ENCODE data around the gene POMT2.
"Not testable (repeated sequence)": the region's sequence is repeated elsewhere in the genome, so short reads cannot be mapped to it uniquely, and the experiment has no call there.

The POMT2 gene

DNA sequence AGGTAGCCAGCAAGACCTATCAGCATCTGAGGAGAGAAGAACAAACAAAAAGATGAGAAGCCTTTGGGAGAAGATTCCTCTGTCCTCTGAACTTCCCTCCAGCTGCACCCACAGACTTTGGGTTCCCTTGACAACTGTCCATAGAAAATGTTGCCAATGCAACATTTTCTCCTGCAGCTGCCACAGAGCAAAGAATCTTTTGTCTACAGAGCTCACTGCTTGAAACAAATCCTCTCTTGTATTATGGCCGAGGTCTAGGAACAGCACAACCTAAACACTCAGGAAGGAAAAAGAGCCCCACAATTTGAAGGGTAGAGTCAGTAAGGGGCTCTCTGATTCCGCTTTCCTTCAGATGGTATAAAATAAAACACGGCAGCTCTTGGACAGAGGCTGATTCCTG, 14.3 kb downstream of the POMT2 start:
- Histone ChIP-seq H3K9me3 (ENCODE audit: low read length) (no peaks in the 10 kb centered on the region), H2AFZ (ENCODE audit: low read depth, low read length) (peak overlapping the region; percentile 48), H3K27me3 (ENCODE audit: insufficient read depth, low read length) (no peaks in the 10 kb centered on the region), H3K4me3 (ENCODE audit: low read length) (peak overlapping the region; percentile 11), H3K4me1 (ENCODE audit: insufficient read depth, low read length) (peaks cover 33% of the 10 kb centered on the region), H3K36me3 (ENCODE audit: insufficient read depth, low read length) (peaks cover 8% of the 10 kb centered on the region)

DNA sequence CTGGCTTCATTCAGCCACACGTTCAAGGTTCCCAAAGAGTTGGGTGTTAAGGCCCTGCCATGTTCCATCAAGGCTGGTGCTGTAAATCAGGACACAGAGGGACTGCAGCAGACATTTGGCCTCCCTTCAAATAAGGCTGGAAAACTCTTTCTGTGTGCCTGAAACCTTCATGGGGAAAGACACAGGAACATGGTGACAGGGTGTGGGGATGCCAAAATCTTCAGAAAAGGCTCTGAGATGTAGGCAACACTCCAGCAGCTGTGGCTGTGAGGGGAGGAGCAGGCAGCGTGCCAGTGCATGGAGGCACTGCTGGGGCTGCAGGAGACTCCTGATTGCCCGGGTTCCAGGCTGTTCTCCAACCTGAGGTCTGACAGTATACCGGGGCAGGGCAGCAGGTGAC, 15.0 kb downstream of the POMT2 start:
- H2AFZ ChIP-seq (ENCODE audit: low read depth, low read length), result no peak overlapping the region

DNA sequence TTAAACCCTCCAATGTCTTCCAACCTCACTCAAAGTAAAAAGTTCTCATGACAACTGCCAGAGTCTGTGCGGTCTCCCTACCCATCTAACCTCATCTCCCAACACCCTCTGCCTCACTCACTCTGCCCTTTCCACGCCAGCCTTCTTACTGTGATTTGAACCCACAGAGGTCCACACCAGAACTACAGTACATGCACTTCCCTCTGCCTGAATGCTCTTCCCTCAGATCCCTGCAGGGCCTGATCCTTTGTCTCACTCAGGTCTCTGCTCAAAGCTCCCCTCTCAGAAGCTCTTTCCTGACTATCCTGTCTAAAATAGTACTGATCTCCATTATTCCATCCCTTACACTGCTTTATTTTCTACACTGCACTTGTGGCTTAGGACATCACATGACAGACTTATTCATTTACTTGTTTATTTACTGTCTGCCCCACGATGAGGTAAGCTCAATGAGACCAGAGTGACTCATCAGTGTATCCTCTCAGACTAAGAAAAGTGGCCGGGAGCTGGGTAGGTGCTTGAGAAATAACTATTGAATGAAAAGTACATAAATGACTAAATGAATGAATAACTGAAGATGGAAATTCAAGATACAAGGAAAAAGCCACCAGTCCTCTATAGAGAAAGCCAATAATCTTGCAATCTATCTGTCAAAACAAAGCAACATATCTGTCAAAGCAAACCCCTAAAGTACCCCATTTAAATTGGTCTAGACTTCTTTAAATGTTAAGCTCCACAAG, 17.1 kb downstream of the POMT2 start:
- H3K4me3 ChIP-seq (ENCODE audit: low read length), result no peak overlapping the region
- H2AFZ ChIP-seq (ENCODE audit: low read depth, low read length), result no peak overlapping the region
- no peaks in the 10 kb centered on the region for H3K9me3 ChIP-seq (ENCODE audit: low read length)
- peaks cover 37% of the 10 kb centered on the region for H3K4me1 ChIP-seq (ENCODE audit: insufficient read depth, low read length)
- no peaks in the 10 kb centered on the region for H3K27me3 ChIP-seq (ENCODE audit: insufficient read depth, low read length)
- peaks cover 22% of the 10 kb centered on the region for H3K36me3 ChIP-seq (ENCODE audit: insufficient read depth, low read length)

More for the DNA sequence above, 15.0 kb downstream of the POMT2 start:
- no peak overlapping the region for H3K4me3 ChIP-seq (ENCODE audit: low read length)
- no peaks in the 10 kb centered on the region for H3K27me3 ChIP-seq (ENCODE audit: insufficient read depth, low read length)
- H3K36me3 ChIP-seq (ENCODE audit: insufficient read depth, low read length), result peaks cover 8% of the 10 kb centered on the region
- no peaks in the 10 kb centered on the region for H3K9me3 ChIP-seq (ENCODE audit: low read length)
- H3K4me1 ChIP-seq (ENCODE audit: insufficient read depth, low read length), result peaks cover 37% of the 10 kb centered on the region

DNA sequence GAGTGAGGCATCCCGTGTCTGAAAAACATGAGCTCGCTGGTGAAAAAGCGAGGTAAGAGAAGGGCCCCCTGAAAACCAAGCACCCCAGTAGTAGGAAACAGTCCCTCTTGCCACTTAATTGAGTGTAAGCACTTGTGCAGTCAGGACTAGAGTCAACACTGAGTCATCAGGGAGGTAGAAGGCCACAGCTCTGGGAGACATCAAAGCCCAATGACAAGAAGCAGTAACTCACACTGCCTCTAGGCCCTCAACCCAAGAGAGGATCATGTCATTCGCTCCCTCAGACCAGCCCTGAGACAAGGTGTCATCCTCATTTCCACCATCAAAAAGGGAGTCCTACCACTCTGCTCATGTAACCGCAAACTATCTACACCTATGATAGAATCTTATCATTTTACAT, 17.8 kb downstream of the POMT2 start:
- no peak overlapping the region for H3K4me3 ChIP-seq (ENCODE audit: low read length)
- peaks cover 29% of the 10 kb centered on the region for H3K36me3 ChIP-seq (ENCODE audit: insufficient read depth, low read length)
- H3K9me3 ChIP-seq (ENCODE audit: low read length), result no peaks in the 10 kb centered on the region
- no peaks in the 10 kb centered on the region for H3K27me3 ChIP-seq (ENCODE audit: insufficient read depth, low read length)
- H2AFZ ChIP-seq (ENCODE audit: low read depth, low read length), result no peak overlapping the region
- H3K4me1 ChIP-seq (ENCODE audit: insufficient read depth, low read length), result peaks cover 37% of the 10 kb centered on the region

DNA sequence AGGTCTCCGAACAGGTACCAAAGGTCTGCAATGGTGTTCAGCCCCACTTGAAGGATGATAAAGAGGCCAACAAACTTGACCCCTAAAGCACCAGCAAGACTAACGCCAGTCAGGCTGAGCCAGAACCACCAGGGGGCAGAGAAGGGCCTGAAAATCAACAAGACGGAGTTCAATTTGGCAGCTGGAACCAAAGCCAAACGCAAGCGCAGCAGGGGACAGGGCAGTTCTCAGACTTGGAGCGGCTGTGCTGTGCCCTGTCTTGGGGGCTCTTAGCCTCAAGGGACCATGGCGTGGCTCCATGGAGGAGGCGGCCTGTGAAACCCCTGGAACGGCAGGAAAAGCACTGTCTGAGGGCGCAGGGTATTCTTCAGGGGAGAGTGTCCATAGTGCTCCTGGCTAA, 19.6 kb downstream of the POMT2 start:
- no peaks in the 10 kb centered on the region for H3K9me3 ChIP-seq (ENCODE audit: low read length)
- peaks cover 43% of the 10 kb centered on the region for H3K36me3 ChIP-seq (ENCODE audit: insufficient read depth, low read length)
- no peak overlapping the region for H3K4me3 ChIP-seq (ENCODE audit: low read length)
- H3K4me1 ChIP-seq (ENCODE audit: insufficient read depth, low read length), result peaks cover 32% of the 10 kb centered on the region
- H3K27me3 ChIP-seq (ENCODE audit: insufficient read depth, low read length), result no peaks in the 10 kb centered on the region
- no peak overlapping the region for H2AFZ ChIP-seq (ENCODE audit: low read depth, low read length)

DNA sequence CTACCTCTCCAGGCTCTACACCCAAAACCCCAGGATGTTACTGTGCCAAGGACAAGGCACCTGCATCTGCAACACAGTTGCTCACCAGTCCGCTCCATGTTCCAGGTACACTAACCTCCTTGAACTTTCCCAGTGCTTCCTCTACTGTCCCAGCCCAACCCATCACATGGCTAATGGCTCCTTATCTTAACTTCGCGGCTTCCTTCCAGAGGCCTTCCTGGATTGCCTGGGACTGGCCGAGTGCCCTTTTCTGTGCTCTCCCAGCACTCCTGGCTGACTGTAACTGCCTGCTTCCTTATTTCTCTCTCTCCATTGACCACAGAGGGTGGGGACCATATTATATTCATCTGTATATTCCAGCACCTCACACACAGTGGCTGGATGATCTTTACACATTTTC, 20.9 kb downstream of the POMT2 start:
- Histone ChIP-seq H2AFZ (ENCODE audit: low read depth, low read length) (no peak overlapping the region), H3K36me3 (ENCODE audit: insufficient read depth, low read length) (peaks cover 43% of the 10 kb centered on the region), H3K9me3 (ENCODE audit: low read length) (no peaks in the 10 kb centered on the region), H3K4me1 (ENCODE audit: insufficient read depth, low read length) (peaks cover 24% of the 10 kb centered on the region), H3K27me3 (ENCODE audit: insufficient read depth, low read length) (no peaks in the 10 kb centered on the region), H3K4me3 (ENCODE audit: low read length) (no peak overlapping the region)

DNA sequence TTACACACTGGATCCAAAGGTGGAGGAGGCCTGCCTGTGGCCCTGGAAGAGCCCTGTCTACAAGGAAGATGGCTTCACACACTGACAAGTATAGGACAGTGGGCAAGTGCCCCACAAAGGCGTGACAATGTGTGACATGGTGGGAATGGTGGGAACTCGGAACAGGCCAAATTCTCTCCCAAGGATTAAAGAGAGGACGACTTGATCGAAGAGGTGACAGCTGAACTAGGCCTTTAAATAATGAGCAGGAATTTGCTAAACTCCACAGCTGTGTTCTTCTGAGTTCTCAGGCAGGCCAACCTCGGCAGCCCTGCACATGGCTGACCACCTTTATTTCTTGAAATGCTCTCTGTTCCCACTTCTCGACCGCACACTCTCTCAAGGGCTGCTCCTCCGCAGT, 23.8 kb downstream of the POMT2 start:
- Histone ChIP-seq H3K4me3 (ENCODE audit: low read length) (no peak overlapping the region), H3K4me1 (ENCODE audit: insufficient read depth, low read length) (peaks cover 19% of the 10 kb centered on the region), H3K27me3 (ENCODE audit: insufficient read depth, low read length) (no peaks in the 10 kb centered on the region), H3K9me3 (ENCODE audit: low read length) (no peaks in the 10 kb centered on the region), H2AFZ (ENCODE audit: low read depth, low read length) (no peak overlapping the region), H3K36me3 (ENCODE audit: insufficient read depth, low read length) (peaks cover 50% of the 10 kb centered on the region)

DNA sequence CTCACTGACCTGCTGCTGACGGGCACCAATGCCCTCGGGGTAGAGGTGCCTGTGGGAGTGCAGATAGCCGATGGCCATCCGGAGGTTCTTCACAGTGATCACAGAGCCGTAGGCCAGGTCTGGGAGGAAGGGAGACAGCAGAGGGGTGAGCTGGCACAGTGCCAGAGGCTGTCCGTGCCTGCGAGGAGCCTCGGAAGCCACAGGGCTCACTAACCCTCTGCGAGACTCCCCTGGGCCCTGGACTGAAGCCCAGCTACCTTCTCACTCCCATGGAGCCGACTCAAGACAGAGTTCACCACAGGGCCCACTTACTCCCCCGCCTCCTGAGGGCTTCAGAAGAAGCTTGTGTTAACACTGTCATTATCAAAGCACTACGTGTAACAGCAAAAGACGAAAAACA, 24.5 kb downstream of the POMT2 start:
- H3K36me3 ChIP-seq (ENCODE audit: insufficient read depth, low read length), result peaks cover 50% of the 10 kb centered on the region
- H3K27me3 ChIP-seq (ENCODE audit: insufficient read depth, low read length), result no peaks in the 10 kb centered on the region
- H2AFZ ChIP-seq (ENCODE audit: low read depth, low read length), result no peak overlapping the region
- H3K4me1 ChIP-seq (ENCODE audit: insufficient read depth, low read length), result peaks cover 12% of the 10 kb centered on the region
- no peak overlapping the region for H3K4me3 ChIP-seq (ENCODE audit: low read length)
- H3K9me3 ChIP-seq (ENCODE audit: low read length), result no peaks in the 10 kb centered on the region

DNA sequence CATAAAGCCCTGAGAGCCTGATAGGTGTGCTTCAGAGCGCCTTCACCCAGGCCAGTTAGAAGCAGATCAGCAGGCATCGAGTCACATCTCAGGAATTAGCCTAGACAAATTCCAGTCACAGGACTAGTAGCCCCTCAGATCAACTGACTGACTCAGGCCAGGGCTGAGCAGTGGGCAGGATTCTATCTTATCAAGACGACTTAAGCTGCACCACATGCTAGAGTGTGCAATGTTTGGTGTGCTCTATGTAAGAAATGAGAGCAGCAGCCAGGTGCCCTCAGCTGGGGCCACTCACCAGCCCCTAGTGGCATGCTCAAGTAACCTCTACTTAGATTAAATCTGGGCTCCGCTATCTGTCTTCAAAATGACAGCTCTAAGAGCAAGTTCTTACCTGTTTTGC, 30.0 kb downstream of the POMT2 start:
- Histone ChIP-seq H3K4me1 (ENCODE audit: insufficient read depth, low read length) (no peaks in the 10 kb centered on the region), H2AFZ (ENCODE audit: low read depth, low read length) (no peak overlapping the region), H3K36me3 (ENCODE audit: insufficient read depth, low read length) (peaks cover 39% of the 10 kb centered on the region)

DNA sequence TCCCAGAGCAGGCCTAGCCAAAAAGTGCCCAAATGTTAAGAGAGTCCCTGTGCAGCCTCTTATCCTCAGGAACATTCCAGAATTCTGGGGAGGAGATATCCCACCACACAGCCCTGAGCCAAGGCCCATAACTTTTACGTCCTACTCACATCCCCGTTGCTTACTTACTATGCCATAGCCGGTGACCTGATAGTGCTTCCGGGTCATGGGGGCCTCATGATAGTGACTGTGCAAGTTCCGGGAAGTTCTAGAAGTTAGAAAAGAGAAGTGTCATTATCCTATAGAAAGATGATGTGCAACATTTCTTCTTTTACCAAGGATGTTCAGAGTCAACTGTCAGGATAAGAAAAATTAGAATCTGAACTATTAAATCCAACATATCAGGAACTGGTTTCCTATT, 34.1 kb downstream of the POMT2 start:
- Histone ChIP-seq H3K27me3 (ENCODE audit: insufficient read depth, low read length) (no peaks in the 10 kb centered on the region), H3K4me1 (ENCODE audit: insufficient read depth, low read length) (peaks cover 17% of the 10 kb centered on the region), H3K36me3 (ENCODE audit: insufficient read depth, low read length) (peaks cover 51% of the 10 kb centered on the region), H3K4me3 (ENCODE audit: low read length) (no peak overlapping the region), H3K9me3 (ENCODE audit: low read length) (no peaks in the 10 kb centered on the region), H2AFZ (ENCODE audit: low read depth, low read length) (no peak overlapping the region)

More for the DNA sequence above, 30.0 kb downstream of the POMT2 start:
- no peaks in the 10 kb centered on the region for H3K27me3 ChIP-seq (ENCODE audit: insufficient read depth, low read length)
- no peaks in the 10 kb centered on the region for H3K9me3 ChIP-seq (ENCODE audit: low read length)
- H3K4me3 ChIP-seq (ENCODE audit: low read length), result no peak overlapping the region

DNA sequence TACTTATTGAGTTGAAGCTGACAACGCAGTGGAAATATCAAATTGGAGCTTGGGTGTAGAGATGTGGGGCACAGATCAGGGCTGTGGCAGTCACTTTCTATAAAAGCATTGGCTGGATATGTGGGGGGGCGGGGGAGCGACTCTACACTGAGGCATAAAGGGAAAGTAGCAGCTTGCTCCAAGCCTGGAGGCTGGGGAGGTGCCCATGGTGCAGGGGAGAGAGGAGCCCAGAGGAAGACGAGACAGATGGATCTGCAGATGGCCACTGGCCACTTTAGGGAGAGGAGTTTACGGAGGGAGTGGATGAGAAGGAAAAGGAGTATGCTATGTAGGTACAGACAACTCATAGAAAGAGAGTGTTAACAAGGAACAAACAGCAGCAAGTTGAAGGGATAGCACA, 36.2 kb downstream of the POMT2 start:
- Histone ChIP-seq H3K4me3 (ENCODE audit: low read length) (no peak overlapping the region), H2AFZ (ENCODE audit: low read depth, low read length) (no peak overlapping the region), H3K27me3 (ENCODE audit: insufficient read depth, low read length) (no peaks in the 10 kb centered on the region), H3K9me3 (ENCODE audit: low read length) (no peaks in the 10 kb centered on the region), H3K4me1 (ENCODE audit: insufficient read depth, low read length) (peaks cover 23% of the 10 kb centered on the region), H3K36me3 (ENCODE audit: insufficient read depth, low read length) (peaks cover 56% of the 10 kb centered on the region)

DNA sequence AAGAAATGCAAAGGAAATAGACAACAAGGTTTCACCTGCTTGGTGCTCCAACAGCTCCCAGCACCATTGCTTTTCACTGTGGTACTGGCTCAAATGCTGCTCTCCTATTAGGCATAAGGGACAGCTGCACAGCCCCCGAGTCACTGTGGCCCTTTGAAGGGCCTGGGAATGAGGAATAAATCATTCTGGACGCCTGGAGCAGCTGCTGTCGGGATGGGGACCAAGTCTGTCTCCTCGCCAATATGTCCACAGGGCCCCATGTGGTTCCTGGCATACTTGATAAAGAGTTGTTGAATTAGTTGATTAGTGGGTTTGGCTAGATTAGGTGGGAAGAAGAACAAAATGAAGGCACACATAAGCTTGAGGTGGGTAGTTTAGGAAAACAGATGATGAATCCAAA, 36.6 kb downstream of the POMT2 start:
- H3K4me3 ChIP-seq (ENCODE audit: low read length), result no peak overlapping the region
- H2AFZ ChIP-seq (ENCODE audit: low read depth, low read length), result no peak overlapping the region
- no peaks in the 10 kb centered on the region for H3K27me3 ChIP-seq (ENCODE audit: insufficient read depth, low read length)
- peaks cover 60% of the 10 kb centered on the region for H3K36me3 ChIP-seq (ENCODE audit: insufficient read depth, low read length)
- peaks cover 23% of the 10 kb centered on the region for H3K4me1 ChIP-seq (ENCODE audit: insufficient read depth, low read length)
- no peaks in the 10 kb centered on the region for H3K9me3 ChIP-seq (ENCODE audit: low read length)

DNA sequence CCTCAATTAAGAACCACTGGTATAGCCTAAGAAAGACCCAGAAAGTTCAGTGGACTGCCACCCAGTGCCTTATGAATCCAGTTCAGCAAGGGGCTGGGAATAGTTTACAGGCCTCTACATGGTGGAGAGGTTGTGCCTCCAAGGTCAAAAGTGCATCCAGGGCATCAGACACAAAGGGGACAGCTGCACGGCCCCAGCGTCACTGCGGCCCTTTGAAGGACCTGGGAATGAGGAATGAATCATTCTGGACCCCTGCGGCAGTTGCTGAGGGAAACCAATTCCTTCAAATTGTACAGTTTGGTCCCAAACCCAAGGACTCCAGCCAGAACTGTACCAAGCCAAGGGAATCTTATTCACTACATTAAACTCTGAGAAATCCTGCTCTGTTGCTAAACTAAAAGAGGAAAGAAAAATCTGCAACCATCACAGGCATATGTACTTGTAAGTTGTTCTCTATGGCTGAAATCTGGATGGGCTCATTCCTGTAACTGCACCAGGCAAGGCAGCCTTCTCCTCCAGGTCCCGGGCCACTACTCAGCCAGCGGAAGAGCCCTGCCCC, 38.8 kb downstream of the POMT2 start:
- Histone ChIP-seq H2AFZ (ENCODE audit: low read depth, low read length) (no peak overlapping the region), H3K4me1 (ENCODE audit: insufficient read depth, low read length) (peaks cover 23% of the 10 kb centered on the region), H3K9me3 (ENCODE audit: low read length) (no peaks in the 10 kb centered on the region), H3K36me3 (ENCODE audit: insufficient read depth, low read length) (peaks cover 58% of the 10 kb centered on the region), H3K4me3 (ENCODE audit: low read length) (no peak overlapping the region), H3K27me3 (ENCODE audit: insufficient read depth, low read length) (no peaks in the 10 kb centered on the region)

DNA sequence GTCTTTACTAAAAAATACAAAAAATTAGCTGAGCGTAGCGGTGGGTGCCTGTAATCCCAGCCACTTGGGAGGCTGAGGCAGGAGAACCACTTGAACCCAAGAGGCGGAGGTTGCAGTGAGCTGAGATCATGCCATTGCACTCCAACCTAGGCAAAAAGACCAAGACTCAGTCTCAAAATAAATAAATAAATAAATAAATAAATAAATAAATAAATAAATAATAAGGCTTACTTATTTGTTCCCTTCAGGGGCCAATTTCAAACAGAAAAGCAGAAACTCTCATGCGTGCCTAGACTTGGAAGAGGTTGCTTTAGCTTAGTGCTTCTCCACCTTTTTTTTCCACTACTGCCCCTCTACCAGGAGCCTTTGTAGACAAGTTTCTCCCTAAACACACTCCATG, 39.8 kb downstream of the POMT2 start:
- not testable (repeated sequence) for H3K27me3 ChIP-seq (ENCODE audit: insufficient read depth, low read length); H3K9me3 ChIP-seq (ENCODE audit: low read length); H2AFZ ChIP-seq (ENCODE audit: low read depth, low read length); H3K4me3 ChIP-seq (ENCODE audit: low read length)
- Histone ChIP-seq H3K4me1 (ENCODE audit: insufficient read depth, low read length) (peaks cover 30% of the 10 kb centered on the region), H3K36me3 (ENCODE audit: insufficient read depth, low read length) (peaks cover 48% of the 10 kb centered on the region)

Data from neuron (in vitro differentiated cells).